ENCODE data around the gene RTP2.

- no peak for TF ChIP-seq EZH2 (IDR thresholded peaks at IDR 0.05; ENCODE audit: insufficient read depth, low read length)
- TF ChIP-seq, protein P1, sequence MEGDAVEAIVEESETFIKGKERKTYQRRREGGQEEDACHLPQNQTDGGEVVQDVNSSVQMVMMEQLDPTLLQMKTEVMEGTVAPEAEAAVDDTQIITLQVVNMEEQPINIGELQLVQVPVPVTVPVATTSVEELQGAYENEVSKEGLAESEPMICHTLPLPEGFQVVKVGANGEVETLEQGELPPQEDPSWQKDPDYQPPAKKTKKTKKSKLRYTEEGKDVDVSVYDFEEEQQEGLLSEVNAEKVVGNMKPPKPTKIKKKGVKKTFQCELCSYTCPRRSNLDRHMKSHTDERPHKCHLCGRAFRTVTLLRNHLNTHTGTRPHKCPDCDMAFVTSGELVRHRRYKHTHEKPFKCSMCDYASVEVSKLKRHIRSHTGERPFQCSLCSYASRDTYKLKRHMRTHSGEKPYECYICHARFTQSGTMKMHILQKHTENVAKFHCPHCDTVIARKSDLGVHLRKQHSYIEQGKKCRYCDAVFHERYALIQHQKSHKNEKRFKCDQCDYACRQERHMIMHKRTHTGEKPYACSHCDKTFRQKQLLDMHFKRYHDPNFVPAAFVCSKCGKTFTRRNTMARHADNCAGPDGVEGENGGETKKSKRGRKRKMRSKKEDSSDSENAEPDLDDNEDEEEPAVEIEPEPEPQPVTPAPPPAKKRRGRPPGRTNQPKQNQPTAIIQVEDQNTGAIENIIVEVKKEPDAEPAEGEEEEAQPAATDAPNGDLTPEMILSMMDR (IDR thresholded peaks at IDR 0.05; ENCODE audit: insufficient read depth, low read depth, low read length) = peak; percentile 85
Measured at GRCh38 chr3:187741403-187742350, 39.3 kb upstream of the RTP2 start.
